Heart right ventricle (tissue), 16 donors: ENCODE data around the gene ADAM8. TPM values are rescaled to one million over a fixed set of nuclear protein-coding genes. Genes with fewer than 3 reads are reported as not detected.

Source experiments
- ATAC-seq, 8 donors: fragments of 200-7000 bp; cut with Tn5 transposase; one replicate each; pipeline ENCODE4 v1.9.1; 2020; ENCODE audit warnings: mild to moderate bottlenecking in 8 of 8, moderate library complexity in 8 of 8, moderate number of reproducible peaks in 1 of 8
- DNase-seq, 2 donors: peaks; one replicate each; pipeline ENCODE4 v3.0.0-alpha.2; 2020
- H3K27ac ChIP-seq, 10 donors: fragments of 200-600 bp; sonication (generic) in 2 of 10; one replicate each; pipeline versions ENCODE4 v1.5.0 to v1.8.0; 2020 to 2022; ENCODE audit warnings: mild to moderate bottlenecking in 3 of 10
- H3K27me3 ChIP-seq, 7 donors: fragments of 200-600 bp; one replicate each; pipeline ENCODE4 v1.8.0; 2021 to 2022; ENCODE audit warnings: mild to moderate bottlenecking in 2 of 7
- H3K36me3 ChIP-seq, 9 donors: fragments of 200-600 bp; sonication (generic) in 1 of 9; one replicate each; pipeline versions ENCODE4 v1.5.0 to v1.8.0; 2020 to 2022; ENCODE audit warnings: mild to moderate bottlenecking in 2 of 9
- H3K4me1 ChIP-seq, 9 donors: fragments of 200-600 bp; sonication (generic) in 1 of 9; one replicate each; pipeline versions ENCODE4 v1.5.0 to v1.8.0; 2020 to 2022; ENCODE audit warnings: mild to moderate bottlenecking in 4 of 9
- H3K4me3 ChIP-seq, 10 donors: fragments of 200-600 bp; sonication (generic) in 2 of 10; one replicate each; pipeline versions ENCODE4 v1.5.0 to v1.8.0; 2020 to 2022; ENCODE audit warnings: mild to moderate bottlenecking in 7 of 10, moderate library complexity in 2 of 10
- H3K9me3 ChIP-seq, 11 donors: fragments of 200-600 bp in 10 of 11; sonication (generic) in 2 of 11; one replicate each; pipeline versions ENCODE4 v1.5.0 to v1.8.0; 2013 to 2022; ENCODE audit warnings: mild to moderate bottlenecking in 2 of 11, control low read depth in 1 of 11, moderate library complexity in 1 of 11
- WGBS, 2 donors: extraction: QIAGEN DNeasy Blood & Tissue Kit; methylation state at CpG; one replicate each; pipeline ENCODE4 v1.1.7; 2013; ENCODE audit warnings: inconsistent platforms in 1 of 2; 5-methylcytosine and 5-hydroxymethylcytosine counted together
- intact Hi-C, 10 donors: fragments of 100-400 bp; cut with DNase I; formaldehyde crosslinking; loops; one replicate each; pipeline versions ENCODE4 v1.11.1 to v1.14.2; 2022
- polyA plus RNA-seq, 2 donors: library from polyadenylated mRNA; stranded (reverse); fragments of 200-250 nt; gene quantifications; one replicate each; pipeline ENCODE4 v1.2.3, GENCODE V29; 2013
- total RNA-seq, 10 donors: library from RNA; stranded (reverse); fragmentation: NEBNext Ultra II Directional in 3 of 10; extraction: Animal tissue kit (Norgen Biotek cat#: 25700) in 3 of 10; gene quantifications; one replicate each; pipeline versions ENCODE4 v1.2.1 to v1.2.4, GENCODE V29; 2021 to 2023
- TF ChIP-seq, protein P1 (sequence below), 9 donors: fragments of 200-600 bp; sonication (generic) in 2 of 9; IDR thresholded peaks; one replicate each; pipeline versions ENCODE4 v1.5.0 to v1.8.0; 2021 to 2022; ENCODE audit warnings: antibody characterized with exemption in 9 of 9, mild to moderate bottlenecking in 5 of 9, moderate library complexity in 1 of 9
- donor health status: Arrhythmogenic right ventricular cardiomyopathy.
- donor health status: ischemic (EF 13 %, LVEDD 7.1; RV severe dilation, severe dysfunction).
- donor health status: healthy with polysubstance abuse.
- donor health status: DM: no; HTN: yes; CAD: no.
- donor health status: DM: no; HTN: no; CAD: no.
- donor health status: ischemic (EF 25% LVEDD 6.9; RV normal size, moderate dysfunction).
- donor health status: ischemic (EF 25% LVEDD 5.7; RV mildly dilated, moderate dysfunction).
- donor health status: healthy.
- donor health status: DM: yes; HTN: yes; CAD: no.
- donor health status: Ischemic cardiomyopathy.
- donor health status: ischemic (EF 35%, LVEDD 5.7; RV mildly dilated, moderate dysfunction).
- donor health status: nonischemic (EF 11% LVEDD 7.7; RV severe dilation, severe dysfunction).
- donor health status: DM: yes; HTN: yes; CAD: no.
- donor health status: PGD.
- donor health status: ischemic (EF 29% LVEDD 5.4; RV normal size, mild dysfunction).
- donor health status: nonischemic (EF 23%, LVEDD 6.1; RV moderate dilation, normal function).

The ADAM8 gene
- total and polyA plus RNA-seq, 12 donors, result 0.88 to 6.5 (median 1.6) TPM

DNA sequence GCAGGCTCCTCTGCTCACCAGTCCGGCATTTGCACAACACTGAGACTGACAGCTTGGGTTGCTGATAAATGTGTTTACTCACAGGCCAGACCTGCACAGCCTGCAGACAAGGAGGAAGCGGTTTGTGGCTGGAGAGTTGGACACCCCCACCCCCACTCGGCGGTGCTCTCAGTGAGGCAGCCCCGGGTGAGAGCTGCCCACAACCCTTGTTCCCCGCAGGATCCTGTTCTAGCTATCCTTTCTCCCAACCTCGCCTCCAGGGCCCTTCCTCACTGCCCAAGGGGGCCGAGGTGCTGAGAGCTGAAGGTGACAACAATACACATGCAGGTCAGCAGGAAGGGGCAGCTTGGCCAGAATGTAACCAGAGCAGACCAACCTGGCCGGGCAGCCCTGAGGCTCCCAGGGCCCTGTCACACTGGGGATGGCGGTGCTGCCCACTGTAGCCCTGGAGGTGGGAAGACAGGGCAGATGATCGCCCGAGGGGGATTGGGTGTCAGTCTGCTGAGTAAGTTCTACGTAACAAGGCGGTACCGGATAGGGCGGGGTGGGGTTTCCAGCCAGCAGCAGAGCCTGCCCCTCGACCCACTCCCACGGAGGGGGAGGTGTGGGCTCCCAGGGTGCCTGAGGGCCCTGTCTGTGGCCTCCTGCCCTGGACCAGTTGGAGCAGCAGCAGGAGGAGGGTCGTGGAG is 2.1 kb upstream of the ADAM8 start:
- Histone ChIP-seq H3K27ac (peak overlapping the region in 3 of 10 donors; percentile 41 to 94 (median 62)), H3K9me3 (no peaks in the 10 kb centered on the region), H3K27me3 (peaks cover 0 to 33% (median 27%) of the 10 kb centered on the region in 7 donors), H3K4me1 (peaks cover 0 to 62% (median 13%) of the 10 kb centered on the region in 9 donors), H3K36me3 (peaks cover 0 to 55% (median 32%) of the 10 kb centered on the region in 9 donors), H3K4me3 (peak overlapping the region in 1 of 10 donors; percentile 54)
- TF ChIP-seq, protein P1, sequence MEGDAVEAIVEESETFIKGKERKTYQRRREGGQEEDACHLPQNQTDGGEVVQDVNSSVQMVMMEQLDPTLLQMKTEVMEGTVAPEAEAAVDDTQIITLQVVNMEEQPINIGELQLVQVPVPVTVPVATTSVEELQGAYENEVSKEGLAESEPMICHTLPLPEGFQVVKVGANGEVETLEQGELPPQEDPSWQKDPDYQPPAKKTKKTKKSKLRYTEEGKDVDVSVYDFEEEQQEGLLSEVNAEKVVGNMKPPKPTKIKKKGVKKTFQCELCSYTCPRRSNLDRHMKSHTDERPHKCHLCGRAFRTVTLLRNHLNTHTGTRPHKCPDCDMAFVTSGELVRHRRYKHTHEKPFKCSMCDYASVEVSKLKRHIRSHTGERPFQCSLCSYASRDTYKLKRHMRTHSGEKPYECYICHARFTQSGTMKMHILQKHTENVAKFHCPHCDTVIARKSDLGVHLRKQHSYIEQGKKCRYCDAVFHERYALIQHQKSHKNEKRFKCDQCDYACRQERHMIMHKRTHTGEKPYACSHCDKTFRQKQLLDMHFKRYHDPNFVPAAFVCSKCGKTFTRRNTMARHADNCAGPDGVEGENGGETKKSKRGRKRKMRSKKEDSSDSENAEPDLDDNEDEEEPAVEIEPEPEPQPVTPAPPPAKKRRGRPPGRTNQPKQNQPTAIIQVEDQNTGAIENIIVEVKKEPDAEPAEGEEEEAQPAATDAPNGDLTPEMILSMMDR (IDR thresholded peaks at IDR 0.05), result no peak
- 76 to 79% methylated on average over 19 of the region's 19 CpGs for WGBS, 2 donors
- ATAC-seq (peak in 7 of 8 donors; percentile 6 to 46 (median 31)), DNase-seq (peak in 1 of 2 donors; percentile 21)
- intact Hi-C loops, result no loop called here

DNA sequence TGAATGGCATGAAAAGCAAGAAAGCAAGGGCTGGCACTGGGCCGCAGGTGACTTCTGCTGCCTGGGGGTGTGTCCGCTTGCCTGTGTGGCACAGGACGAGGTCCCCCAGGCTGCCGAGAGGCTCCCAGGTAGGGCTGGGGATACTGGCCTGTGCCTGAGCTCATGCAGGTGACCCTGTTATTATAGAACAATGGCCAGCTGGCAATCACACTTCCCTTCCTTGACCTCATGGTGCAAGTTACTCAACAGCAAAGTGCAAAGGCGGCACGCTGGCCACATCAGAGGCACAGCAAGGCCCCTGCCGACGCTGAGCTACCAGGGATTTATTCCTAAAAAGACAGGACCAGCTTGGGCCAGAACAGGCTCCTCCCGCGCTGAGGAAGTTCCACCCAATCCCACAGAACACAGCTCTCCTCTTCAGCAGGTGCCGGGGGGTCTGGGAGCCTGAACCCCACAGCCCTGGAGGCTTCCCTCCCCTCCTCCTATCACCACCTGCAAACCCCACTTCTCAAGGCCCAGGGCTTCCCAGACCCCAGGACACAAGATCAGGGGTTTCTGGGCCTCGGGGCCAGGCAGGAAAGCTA is 1.4 kb upstream of the ADAM8 start:
- H3K27ac ChIP-seq, result peak overlapping the region in 3 of 10 donors; percentile 41 to 94 (median 62)
- 80 to 84% methylated on average over 12 of the region's 12 CpGs for WGBS, 2 donors

DNA sequence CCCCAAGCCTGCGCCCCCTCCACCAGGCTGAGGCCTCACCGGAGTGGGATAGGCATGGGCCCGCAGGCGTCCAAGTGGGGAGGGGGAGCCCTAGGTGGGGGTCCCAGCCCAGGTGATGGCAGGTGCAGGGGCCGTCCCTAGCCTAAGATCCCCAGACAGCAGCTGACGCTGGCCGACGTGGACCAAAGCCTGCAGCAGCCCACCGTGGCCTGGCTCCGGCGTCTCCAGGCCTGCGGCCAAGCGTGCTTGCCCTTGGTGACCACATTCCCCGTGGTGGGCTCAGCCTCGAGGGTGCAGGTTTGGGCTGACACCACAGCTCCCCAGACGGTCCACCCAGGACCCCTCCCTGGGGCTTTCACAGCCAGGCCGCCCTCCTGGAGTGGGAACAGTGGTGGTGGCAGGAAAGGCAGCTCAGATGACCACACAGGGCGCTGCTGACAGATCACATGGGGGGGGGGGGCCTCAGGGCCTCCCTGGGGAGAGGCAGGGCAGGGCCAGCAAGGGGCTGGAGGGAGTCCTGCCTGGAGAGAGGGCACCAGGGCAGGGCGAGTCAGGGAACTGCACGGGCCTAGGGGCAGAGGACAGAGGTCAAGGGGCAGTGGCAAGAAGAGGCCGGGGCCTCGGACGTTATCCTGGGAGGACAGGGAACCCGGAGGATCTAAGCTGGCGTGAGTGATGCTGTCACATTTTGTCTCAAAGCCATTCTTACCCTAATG is 767 bp upstream of the ADAM8 start:
- TF ChIP-seq, protein P1 (IDR thresholded peaks at IDR 0.05), result no peak
- intact Hi-C loops, result no loop called here
- Histone ChIP-seq H3K27ac (peak overlapping the region in 3 of 10 donors; percentile 41 to 94 (median 62)), H3K36me3 (peaks cover 0 to 48% (median 22%) of the 10 kb centered on the region in 9 donors), H3K4me3 (peak overlapping the region in 1 of 10 donors; percentile 54), H3K4me1 (peaks cover 0 to 62% (median 13%) of the 10 kb centered on the region in 9 donors), H3K9me3 (no peaks in the 10 kb centered on the region), H3K27me3 (peaks cover 0 to 33% (median 27%) of the 10 kb centered on the region in 7 donors)
- no peak for ATAC-seq
- DNase-seq, result no peak
- WGBS, 2 donors, result 66 to 69% methylated on average over 25 of the region's 25 CpGs

More for the DNA sequence above, 1.4 kb upstream of the ADAM8 start:
- no peaks in the 10 kb centered on the region for H3K9me3 ChIP-seq
- H3K4me1 ChIP-seq, result peaks cover 0 to 62% (median 13%) of the 10 kb centered on the region in 9 donors
- intact Hi-C loops, result no loop called here
- ATAC-seq, result peak in 1 of 8 donors; percentile 5
- peak overlapping the region in 1 of 10 donors; percentile 54 for H3K4me3 ChIP-seq
- no peak for DNase-seq
- TF ChIP-seq, protein P1 (IDR thresholded peaks at IDR 0.05), result no peak
- H3K36me3 ChIP-seq, result peaks cover 0 to 49% (median 28%) of the 10 kb centered on the region in 9 donors
- H3K27me3 ChIP-seq, result peaks cover 0 to 33% (median 27%) of the 10 kb centered on the region in 7 donors

DNA sequence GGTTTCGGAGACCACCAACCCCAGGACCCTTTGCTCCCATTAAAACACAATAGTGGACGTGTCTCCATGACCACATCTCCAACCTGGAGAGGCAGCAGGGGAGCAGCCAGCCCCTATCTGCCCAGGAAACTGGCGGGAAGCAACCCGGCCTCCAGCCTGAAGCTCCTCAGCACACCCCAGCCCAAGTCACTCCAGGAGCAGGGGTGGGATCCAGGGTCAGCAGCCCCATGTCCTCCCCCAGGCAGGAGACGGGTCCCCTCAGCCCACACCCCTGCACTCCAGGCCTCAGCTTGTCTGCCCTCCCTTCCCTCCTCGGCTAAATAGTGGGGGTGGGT is 601 bp downstream of the ADAM8 start:
- H3K36me3 ChIP-seq, result peaks cover 0 to 47% (median 8%) of the 10 kb centered on the region in 9 donors
- intact Hi-C loops, result no loop called here
- 33 to 34% methylated on average over 6 of the region's 6 CpGs for WGBS, 2 donors
- peak overlapping the region in 6 of 10 donors; percentile 15 to 54 (median 27) for H3K4me3 ChIP-seq
- peaks cover 0 to 33% (median 27%) of the 10 kb centered on the region in 7 donors for H3K27me3 ChIP-seq
- H3K27ac ChIP-seq, result peak overlapping the region in 2 of 10 donors; percentile 66 to 94
- H3K9me3 ChIP-seq, result no peaks in the 10 kb centered on the region
- ATAC-seq (no peak), DNase-seq (no peak)
- TF ChIP-seq, protein P1 (IDR thresholded peaks at IDR 0.05), result no peak
- peaks cover 0 to 62% (median 13%) of the 10 kb centered on the region in 9 donors for H3K4me1 ChIP-seq
